ENCODE results near the gene DYRK3. TPM values are rescaled to one million over a fixed set of nuclear protein-coding genes. Genes with fewer than 3 reads are reported as not detected.

Gene DYRK3
- total RNA-seq, 1 donor from 2014 or later, result 14.8 TPM

DNA sequence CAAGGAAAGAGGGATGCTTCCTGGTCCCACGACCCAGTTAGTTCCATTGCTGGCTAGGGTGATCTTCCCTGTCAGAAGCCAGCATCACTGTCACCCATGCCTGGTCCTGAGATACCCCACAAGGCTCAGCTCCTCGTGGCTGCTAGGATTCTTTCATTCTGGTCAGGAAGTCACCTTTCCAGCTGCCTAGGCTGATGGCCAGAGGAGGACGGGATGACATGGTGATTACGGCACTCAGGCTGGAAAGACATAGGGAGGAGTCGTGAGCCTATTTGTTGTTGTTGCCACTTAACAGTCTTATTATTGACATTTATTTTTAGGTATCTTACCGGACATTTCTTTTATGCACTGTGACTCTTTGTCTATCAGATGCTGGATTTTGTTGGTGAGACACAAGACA is 29.4 kb downstream of the DYRK3 start:
- TF ChIP-seq, protein P1, sequence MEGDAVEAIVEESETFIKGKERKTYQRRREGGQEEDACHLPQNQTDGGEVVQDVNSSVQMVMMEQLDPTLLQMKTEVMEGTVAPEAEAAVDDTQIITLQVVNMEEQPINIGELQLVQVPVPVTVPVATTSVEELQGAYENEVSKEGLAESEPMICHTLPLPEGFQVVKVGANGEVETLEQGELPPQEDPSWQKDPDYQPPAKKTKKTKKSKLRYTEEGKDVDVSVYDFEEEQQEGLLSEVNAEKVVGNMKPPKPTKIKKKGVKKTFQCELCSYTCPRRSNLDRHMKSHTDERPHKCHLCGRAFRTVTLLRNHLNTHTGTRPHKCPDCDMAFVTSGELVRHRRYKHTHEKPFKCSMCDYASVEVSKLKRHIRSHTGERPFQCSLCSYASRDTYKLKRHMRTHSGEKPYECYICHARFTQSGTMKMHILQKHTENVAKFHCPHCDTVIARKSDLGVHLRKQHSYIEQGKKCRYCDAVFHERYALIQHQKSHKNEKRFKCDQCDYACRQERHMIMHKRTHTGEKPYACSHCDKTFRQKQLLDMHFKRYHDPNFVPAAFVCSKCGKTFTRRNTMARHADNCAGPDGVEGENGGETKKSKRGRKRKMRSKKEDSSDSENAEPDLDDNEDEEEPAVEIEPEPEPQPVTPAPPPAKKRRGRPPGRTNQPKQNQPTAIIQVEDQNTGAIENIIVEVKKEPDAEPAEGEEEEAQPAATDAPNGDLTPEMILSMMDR (IDR thresholded peaks at IDR 0.05; ENCODE audit: insufficient read depth, low read length, poor library complexity, severe bottlenecking), result no peak

DNA sequence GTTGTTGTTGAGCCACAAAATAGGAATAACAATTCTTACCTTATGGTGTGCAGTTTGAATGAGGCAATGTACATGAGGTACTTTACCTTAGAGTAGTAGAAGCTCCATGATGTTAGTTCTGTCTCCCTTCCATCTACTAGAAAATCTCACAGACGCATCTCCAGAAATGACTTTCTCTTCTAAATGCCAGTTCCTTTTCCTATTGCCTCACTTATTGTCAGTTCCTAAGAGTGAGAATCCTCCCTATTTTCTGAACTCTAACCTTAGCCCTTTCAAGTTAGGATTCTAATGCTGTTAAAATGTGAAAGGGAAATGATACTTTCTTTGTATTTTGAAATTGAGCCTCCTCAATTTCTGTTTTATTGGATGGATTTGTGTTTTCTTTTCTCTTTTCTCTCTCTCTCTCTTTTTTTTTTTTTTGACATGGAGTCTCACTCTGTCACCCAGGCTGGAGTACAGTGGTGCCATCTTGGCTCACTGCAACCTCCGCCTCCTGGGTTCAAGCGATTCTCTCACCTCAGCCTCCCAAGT is 30.8 kb downstream of the DYRK3 start:
- DNase-seq (ENCODE audit: low read depth), result no peak
- no peak overlapping the region for H3K4me3 ChIP-seq (ENCODE audit: low read depth, low read length)
- no peaks in the 10 kb centered on the region for H3K36me3 ChIP-seq (ENCODE audit: control insufficient read depth, insufficient read depth, low read length)
- H3K27me3 ChIP-seq (ENCODE audit: control insufficient read depth, insufficient read depth, low read length), result peaks cover 13% of the 10 kb centered on the region
- TF ChIP-seq, protein P1 (IDR thresholded peaks at IDR 0.05; ENCODE audit: insufficient read depth, low read length, poor library complexity, severe bottlenecking), result no peak

More for the DNA sequence above, 29.4 kb downstream of the DYRK3 start:
- H3K27me3 ChIP-seq (ENCODE audit: control insufficient read depth, insufficient read depth, low read length), result peaks cover 13% of the 10 kb centered on the region
- no peaks in the 10 kb centered on the region for H3K36me3 ChIP-seq (ENCODE audit: control insufficient read depth, insufficient read depth, low read length)
- no peak overlapping the region for H3K4me3 ChIP-seq (ENCODE audit: low read depth, low read length)
- no peak for DNase-seq (ENCODE audit: low read depth)

DNA sequence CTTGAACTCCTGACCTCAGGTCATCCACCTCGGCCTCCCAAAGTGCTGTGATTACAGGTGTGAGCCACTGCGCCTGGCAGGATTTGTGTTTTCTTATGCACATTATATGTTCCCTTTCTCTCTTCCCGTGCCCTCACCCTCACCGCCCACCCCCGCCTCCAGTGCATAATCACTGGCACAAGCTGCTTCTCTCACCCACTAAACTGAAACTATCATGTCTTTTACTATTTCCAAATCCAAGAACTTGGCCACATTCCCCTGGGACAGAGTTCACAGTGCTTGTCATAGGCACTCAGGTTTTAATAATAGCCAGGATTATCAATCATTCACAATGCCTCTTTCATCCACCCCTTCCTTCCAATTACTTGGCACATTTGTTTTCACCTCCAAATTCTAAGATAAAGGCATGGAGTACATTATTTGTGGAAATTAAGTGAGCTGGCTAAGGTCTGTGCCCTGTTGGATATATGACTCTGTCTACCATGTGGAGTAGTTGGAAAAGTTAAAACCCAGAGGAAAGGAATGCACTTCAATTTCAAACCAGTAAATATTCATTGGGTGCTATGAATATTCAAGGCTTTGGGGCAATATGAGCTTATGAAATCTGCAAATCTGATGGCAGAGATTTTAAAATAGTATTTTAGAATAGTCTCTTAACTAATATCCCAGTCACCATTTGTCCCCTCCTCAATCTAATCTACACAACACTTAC is 31.8 kb downstream of the DYRK3 start:
- Histone ChIP-seq H3K27me3 (ENCODE audit: control insufficient read depth, insufficient read depth, low read length) (peaks cover 13% of the 10 kb centered on the region), H3K36me3 (ENCODE audit: control insufficient read depth, insufficient read depth, low read length) (no peaks in the 10 kb centered on the region), H3K4me3 (ENCODE audit: low read depth, low read length) (no peak overlapping the region)
- DNase-seq (ENCODE audit: low read depth), result no peak
- TF ChIP-seq, protein P1 (IDR thresholded peaks at IDR 0.05; ENCODE audit: insufficient read depth, low read length, poor library complexity, severe bottlenecking), result no peak

DNA sequence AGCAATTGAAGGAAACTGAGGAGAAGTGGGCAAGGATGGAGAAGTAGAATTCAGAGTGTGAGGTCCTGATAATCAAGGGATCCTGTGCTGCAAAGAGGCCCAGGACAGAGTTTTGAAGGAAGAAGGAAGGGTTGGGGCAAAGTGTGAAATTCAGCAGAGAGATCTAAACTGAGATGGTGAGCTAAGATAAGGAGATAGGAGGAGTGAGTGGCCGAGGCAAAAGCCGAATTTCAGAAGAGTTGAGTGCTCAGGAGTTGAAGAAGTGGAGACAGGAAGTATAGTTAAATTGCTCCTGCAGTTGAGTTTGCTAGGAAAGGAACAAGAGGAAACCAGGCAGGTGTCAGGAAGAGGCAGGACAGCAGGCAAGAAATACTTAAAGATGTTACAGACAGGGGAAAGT is 33.0 kb downstream of the DYRK3 start:
- no peaks in the 10 kb centered on the region for H3K36me3 ChIP-seq (ENCODE audit: control insufficient read depth, insufficient read depth, low read length)
- TF ChIP-seq, protein P1 (IDR thresholded peaks at IDR 0.05; ENCODE audit: insufficient read depth, low read length, poor library complexity, severe bottlenecking), result no peak
- peaks cover 10% of the 10 kb centered on the region for H3K27me3 ChIP-seq (ENCODE audit: control insufficient read depth, insufficient read depth, low read length)
- DNase-seq (ENCODE audit: low read depth), result no peak
- no peak overlapping the region for H3K4me3 ChIP-seq (ENCODE audit: low read depth, low read length)

DNA sequence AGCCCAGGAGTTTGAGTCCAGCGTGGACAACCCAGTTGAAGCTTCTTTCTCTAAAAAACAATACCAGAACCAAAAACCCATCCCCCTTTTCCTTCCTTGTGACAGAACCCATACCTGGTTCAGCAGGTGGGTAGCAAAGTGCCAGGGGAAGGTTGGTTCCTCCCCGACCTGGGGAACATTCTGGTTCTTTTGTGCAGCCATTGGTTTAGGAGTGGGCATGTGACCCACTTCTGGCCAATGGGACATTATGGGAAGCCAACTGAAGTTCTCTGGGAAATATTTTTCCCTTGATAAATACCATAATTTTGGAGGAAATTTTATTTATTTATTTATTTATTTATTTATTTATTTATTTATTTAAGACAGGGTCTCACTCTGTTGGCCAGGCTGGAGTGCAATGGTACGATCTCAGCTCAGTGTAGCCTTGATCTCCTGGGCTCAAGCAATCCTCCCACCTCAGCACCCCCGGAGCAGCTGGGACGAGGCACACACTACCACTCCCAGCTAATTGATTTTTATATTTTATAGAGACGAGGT is 33.6 kb downstream of the DYRK3 start:
- H3K36me3 ChIP-seq (ENCODE audit: control insufficient read depth, insufficient read depth, low read length), result no peaks in the 10 kb centered on the region
- peaks cover 4% of the 10 kb centered on the region for H3K27me3 ChIP-seq (ENCODE audit: control insufficient read depth, insufficient read depth, low read length)
- no peak for DNase-seq (ENCODE audit: low read depth)
- no peak overlapping the region for H3K4me3 ChIP-seq (ENCODE audit: low read depth, low read length)
- TF ChIP-seq, protein P1 (IDR thresholded peaks at IDR 0.05; ENCODE audit: insufficient read depth, low read length, poor library complexity, severe bottlenecking), result no peak
